Activated CD4-positive, alpha-beta T cell treated with anti-CD3 and anti-CD28 coated beads, Interleukin-2, Interleukin-4, amounts not matched to agents 100 ng/mL and 50 ng/mL, durations not matched to agents 16 hours and 8 hours (primary cell): Measurements from ENCODE around the gene ANAPC2.

Experiments
- DNase-seq: peaks from one replicate; pipeline ENCODE4 v3.0.0-alpha.2; 2020; ENCODE audit warnings: low spot score

ANAPC2 gene

GRCh38 chr9:137215196-137215986, 27.0 kb upstream of the ANAPC2 start:
- DNase-seq: no peak

- no peak for DNase-seq
These were observed 26.3 kb upstream of the ANAPC2 start for GRCh38 chr9:137214620-137215019.

DNA sequence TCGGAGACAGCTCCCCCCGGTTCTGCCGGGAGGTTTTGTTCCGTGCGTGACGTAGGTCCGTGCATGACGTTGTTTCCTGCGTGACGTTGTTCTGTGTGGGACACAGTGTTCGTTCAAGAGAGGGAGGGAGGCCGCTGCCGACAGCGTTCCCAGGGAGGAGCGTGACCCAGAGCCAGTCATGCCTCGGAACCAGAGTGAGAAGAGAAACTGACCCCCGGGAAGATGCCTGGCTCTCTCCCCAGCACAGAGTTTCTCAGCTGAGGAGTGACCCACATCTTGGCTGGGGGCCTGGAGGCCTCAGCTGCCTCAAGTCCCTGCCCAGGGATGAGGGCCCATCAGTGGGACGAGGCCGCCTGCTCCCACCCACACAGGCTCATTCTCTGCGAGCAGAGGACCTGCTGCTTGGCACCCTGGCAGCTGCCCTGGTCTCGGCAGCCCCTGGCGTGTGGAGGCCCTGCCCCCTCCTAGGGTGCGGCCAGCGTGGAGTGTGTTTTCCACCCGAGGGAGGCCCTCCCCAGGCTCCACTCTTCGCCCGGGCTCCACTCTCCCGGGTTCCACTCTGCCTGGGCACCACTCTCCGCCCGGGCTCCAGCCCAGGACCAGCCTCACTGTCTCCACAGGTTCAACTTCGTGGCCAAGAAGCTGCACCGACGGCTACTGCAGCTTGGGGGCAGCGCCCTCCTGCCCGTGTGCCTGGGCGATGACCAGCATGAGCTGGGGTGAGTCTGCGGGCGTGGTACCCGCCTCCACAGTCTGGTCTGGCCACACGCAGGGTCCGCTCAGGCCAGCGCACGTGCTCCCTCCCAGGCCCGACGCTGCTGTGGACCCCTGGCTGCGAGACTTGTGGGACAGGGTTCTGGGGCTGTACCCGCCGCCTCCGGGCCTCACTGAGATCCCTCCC, 25.1 kb upstream of the ANAPC2 start:
- DNase-seq: no peak

DNA sequence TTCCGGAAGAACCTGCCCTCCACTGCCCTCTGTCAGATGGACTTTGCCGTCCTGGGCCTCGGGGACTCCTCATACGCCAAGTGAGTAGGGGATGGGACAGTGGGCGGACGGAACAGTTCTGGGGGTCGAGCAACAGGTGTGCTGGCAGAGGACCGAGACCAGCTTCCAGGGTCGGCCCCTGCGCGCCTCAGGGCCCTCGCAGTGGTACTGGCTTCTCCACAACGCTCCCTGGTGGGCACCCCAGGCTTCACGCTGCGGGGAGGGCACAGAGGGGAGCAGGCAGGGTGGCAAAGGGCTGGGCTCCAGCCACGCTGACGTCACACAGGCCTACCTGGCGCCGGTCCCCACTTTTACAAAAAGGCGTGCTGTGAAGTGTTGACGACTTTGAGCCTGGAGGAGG, 24.2 kb upstream of the ANAPC2 start:
- no peak for DNase-seq

DNA sequence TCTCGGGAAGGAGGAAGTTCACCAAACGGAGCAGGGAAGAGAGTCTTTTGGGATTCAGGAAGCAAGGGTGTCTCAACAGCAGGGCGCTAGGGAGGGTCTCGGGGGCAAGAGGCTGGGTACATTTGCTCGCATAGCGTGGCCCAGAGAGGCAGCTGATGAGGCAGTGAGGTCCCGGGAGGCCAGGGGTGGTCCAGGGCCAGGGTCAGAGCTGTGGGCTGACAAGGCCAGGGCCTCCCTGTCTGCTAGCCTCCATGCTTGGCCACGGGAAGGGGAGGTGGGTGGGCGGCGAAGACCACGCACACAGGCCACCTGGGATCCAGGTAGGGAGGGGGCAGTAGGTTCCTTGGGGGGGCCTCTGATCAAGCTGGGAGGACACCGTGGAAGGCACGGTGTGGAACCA, 23.2 kb upstream of the ANAPC2 start:
- DNase-seq: no peak

GRCh38 chr9:137206602-137207001, 18.2 kb upstream of the ANAPC2 start:
- DNase-seq: no peak

DNA sequence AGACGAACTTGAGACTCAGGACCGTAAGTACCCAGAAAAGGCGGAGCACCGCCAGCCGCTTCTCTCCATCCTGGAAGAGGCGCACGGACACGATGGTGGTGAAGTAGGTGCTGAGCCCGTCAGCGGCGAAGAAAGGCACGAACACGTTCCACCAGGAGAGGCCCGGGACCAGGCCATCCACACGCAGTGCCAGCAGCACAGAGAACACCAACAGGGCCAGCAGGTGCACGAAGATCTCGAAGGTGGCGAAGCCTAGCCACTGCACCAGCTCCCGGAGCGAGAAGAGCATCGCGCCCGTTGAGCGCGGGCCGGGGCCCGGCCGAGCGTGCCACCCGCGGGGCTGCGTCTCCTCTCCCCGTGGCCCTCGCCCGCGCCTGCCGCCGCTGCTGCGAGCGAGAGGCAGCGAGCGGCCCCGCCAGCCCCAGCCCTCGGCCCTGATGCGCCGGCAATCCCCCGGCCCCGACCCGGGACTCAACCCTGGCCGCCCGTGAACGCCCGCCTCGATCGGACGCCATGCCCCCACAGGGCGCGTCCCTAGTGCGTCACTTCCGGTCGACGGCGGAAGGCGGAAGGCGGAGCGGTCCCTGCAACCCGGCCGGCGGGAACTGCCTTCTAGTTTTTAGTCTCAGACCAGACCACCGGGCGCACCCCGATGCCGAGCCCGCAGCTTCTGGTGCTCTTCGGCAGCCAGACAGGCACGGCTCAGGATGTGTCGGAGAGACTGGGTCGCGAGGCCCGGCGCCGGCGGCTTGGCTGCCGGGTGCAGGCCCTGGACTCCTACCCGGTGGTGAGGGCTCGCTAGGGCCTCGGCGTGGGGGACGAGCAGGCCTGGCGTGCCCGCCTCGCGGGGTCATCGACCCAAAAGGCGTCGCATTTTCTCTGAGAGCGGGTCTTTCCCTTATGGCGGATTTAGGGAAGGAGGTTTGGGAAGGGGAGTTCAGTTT, 17.0 kb upstream of the ANAPC2 start, which contains the start of the genes NDOR1 and TMEM203:
TSS of gene NDOR1 (plus strand) at position 575 of the 944 bp plus-strand sequence. CDS start at position 653, 78 bp downstream.
TSS of gene TMEM203 (minus strand) at position 523 of the 944 bp plus-strand sequence. CDS start at position 289, 234 bp downstream.
- peak; percentile 95 for DNase-seq

DNA sequence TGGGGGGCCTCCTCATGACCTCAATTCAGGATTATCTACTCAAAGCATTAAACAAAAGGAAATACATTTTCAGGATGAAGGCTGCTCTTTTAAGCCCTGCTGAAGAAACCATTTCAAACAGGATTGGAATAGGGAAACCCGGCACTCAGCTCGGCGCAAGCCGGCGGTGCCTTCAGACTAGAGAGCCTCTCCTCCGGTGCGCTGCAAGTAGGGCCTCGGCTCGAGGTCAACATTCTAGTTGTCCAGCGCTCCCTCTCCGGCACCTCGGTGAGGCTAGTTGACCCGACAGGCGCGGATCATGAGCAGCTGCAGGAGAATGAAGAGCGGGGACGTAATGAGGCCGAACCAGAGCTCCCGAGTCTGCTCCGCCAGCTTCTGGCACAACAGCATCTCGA, 16.4 kb upstream of the ANAPC2 start:
- DNase-seq: no peak

- no peak for DNase-seq
These were observed 14.6 kb upstream of the ANAPC2 start for GRCh38 chr9:137202966-137203365.

GRCh38 chr9:137201205-137201868, 13.0 kb upstream of the ANAPC2 start:
- DNase-seq: no peak

- DNase-seq: peak; percentile 99
These were observed 12.2 kb upstream of the ANAPC2 start, which contains the start of gene TPRN for GRCh38 chr9:137200311-137201204. TPRN (minus strand) TSS chr9:137200741; CDS start chr9:137200711, 30 bp downstream.

DNA sequence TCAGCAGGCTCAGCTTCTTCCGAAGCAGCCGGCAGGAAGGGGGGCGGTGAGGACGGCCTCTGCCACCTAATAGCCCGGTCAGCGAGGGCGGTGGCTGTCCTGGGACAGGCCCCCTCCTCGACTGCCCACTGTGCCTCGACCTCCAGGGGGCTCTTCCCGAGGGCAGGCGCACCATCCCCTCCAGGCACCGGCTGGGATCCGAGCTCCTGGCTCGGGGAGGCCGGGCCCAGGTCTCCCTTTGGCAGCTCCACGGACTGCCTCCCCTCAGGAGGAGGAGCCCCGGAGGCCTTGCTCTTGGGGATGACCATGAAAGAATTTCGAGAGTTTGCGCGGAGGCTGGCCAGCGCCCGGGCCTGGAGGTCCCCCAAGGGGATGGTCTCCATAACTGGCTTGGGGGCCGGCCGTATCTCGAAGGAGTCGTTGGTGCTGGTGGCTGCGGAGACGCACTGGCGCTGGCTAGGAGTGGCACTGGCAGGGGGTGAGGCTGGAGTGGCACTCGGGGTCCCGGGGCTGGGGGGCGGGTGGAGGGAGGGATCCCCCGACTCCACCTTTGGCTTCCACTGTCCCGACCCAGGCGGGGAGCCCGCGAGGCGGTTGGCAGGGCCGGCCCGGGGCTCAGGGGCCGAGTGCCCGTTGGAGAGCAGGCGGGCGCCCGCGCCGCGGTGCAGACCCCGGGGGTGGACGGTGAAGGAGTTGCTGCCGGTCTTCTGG, 11.2 kb upstream of the ANAPC2 start:
- no peak for DNase-seq

DNA sequence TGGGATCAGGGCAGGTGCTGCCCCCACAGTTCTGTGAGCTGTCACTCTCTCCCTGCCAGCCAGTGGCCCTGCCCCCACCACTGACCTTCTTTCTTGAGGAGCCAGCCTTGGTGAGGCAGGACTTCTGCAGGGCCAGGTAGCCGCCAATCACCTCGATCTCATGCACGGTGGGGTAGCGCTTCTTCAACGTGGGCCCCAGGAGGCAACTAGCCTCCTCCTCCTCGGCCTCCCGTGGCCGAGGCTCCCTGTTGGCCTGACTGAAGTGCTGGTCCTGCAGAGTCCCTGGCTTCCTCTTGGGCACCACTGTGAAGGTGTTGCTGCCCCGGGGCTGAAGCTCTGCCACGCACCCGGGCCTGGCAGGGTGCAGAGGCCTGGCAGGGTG, 10.5 kb upstream of the ANAPC2 start:
- DNase-seq: no peak

GRCh38 chr9:137198051-137198901, 9.9 kb upstream of the ANAPC2 start:
- DNase-seq: no peak

GRCh38 chr9:137195525-137196220, 7.3 kb upstream of the ANAPC2 start:
- no peak for DNase-seq

DNA sequence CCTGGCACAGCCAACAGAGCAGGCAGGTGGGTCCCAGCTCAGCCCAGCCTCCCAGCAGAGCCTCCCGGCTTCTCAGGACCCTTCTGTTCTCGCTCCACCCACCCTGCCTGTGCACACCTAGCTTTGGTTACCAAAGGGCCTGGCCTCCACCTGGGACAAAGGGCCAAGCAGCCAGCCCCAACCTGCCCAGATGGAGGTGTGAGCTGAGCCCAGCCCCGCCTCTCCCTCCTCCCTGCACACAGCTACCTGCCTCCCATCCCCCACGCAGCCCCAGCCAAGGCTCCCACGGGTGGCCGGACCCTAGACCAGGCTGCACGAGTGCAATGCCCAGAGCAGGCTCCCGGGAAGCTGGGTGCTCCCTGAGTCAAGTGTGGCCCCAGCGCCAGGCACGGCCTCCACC, 6.5 kb upstream of the ANAPC2 start:
- DNase-seq: no peak

DNA sequence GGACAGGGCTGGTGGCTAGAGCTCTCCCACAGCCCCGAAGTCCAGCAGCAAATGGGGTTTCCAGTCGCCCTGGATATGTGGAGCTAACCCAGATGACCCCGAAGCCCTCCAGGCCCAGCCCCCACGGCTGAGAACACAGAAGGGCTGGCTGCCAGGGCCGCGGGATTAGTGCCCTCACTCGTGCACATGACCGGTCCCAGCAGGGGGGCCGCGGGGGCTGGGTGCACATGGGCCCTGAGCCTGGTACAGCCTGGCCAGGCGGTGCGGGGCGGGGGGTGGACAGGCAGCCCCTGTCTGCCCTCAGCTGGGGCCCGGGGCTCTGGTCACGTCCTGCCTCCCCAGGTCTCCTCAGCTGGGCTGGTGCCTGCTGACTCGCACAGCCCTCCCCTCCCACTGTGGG, 6.0 kb upstream of the ANAPC2 start:
- no peak for DNase-seq

- DNase-seq: no peak
These were observed 5.4 kb upstream of the ANAPC2 start for GRCh38 chr9:137193771-137194170.
